HL-60 (cell line): Measurements from ENCODE around the gene SLITRK5.

Experiments used
- DNase-seq, 2 experiments: peaks; one replicate each; pipeline ENCODE4 v3.0.0-alpha.2; 2010 to 2020; ENCODE audit warnings: low read depth in 1 of 2, low spot score in 1 of 2
- H3K27ac ChIP-seq: fragments of 250-450 bp; sonication (Bioruptor Pico); replicated peaks from 2 replicates; pipeline ENCODE4 v1.5.1; 2020; ENCODE audit warnings: mild to moderate bottlenecking, moderate library complexity
- H3K27me3 ChIP-seq: fragments of 250-450 bp; sonication (Bioruptor Pico); 2 replicates; pipeline ENCODE4 v1.5.1; 2021; ENCODE audit warnings: mild to moderate bottlenecking, moderate library complexity; ENCODE audit not compliant: insufficient read depth, poor library complexity, severe bottlenecking
- H3K4me3 ChIP-seq: replicated peaks from 2 replicates; pipeline ENCODE4 v1.5.1; 2011; ENCODE audit warnings: mild to moderate bottlenecking, control low read depth, low read length; ENCODE audit not compliant: insufficient read depth
- GABPA ChIP-seq: IDR thresholded peaks from 2 replicates; pipeline ENCODE4 v1.6.1; 2012; ENCODE audit warnings: low read depth
- POLR2AphosphoS5 ChIP-seq: IDR thresholded peaks from 2 replicates; pipeline ENCODE4 v1.6.1; 2012; ENCODE audit warnings: low read depth
- REST ChIP-seq: IDR thresholded peaks from 2 replicates; pipeline ENCODE4 v1.6.1; 2012; ENCODE audit warnings: low read depth; ENCODE audit not compliant: insufficient replicate concordance
- SPI1 ChIP-seq: IDR thresholded peaks from 2 replicates; pipeline ENCODE4 v1.6.1; 2012; ENCODE audit warnings: low read depth, mild to moderate bottlenecking, borderline replicate concordance
- TF ChIP-seq, protein P1 (sequence below): IDR thresholded peaks from one replicate; pipeline ENCODE4 v1.5.1; 2011; ENCODE audit warnings: low read length, control low read depth, inconsistent platforms; ENCODE audit not compliant: insufficient read depth

Gene SLITRK5

GRCh38 chr13:87676254-87677042 is 5.3 kb downstream of the SLITRK5 start:
- no peak for TF ChIP-seq SPI1
- no peak for TF ChIP-seq POLR2AphosphoS5
- TF ChIP-seq, protein P1, sequence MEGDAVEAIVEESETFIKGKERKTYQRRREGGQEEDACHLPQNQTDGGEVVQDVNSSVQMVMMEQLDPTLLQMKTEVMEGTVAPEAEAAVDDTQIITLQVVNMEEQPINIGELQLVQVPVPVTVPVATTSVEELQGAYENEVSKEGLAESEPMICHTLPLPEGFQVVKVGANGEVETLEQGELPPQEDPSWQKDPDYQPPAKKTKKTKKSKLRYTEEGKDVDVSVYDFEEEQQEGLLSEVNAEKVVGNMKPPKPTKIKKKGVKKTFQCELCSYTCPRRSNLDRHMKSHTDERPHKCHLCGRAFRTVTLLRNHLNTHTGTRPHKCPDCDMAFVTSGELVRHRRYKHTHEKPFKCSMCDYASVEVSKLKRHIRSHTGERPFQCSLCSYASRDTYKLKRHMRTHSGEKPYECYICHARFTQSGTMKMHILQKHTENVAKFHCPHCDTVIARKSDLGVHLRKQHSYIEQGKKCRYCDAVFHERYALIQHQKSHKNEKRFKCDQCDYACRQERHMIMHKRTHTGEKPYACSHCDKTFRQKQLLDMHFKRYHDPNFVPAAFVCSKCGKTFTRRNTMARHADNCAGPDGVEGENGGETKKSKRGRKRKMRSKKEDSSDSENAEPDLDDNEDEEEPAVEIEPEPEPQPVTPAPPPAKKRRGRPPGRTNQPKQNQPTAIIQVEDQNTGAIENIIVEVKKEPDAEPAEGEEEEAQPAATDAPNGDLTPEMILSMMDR: no peak
- no peak for TF ChIP-seq GABPA
- no peak for TF ChIP-seq REST
- DNase-seq: no peak
- Histone ChIP-seq H3K4me3 (no peak overlapping the region), H3K27ac (no peak overlapping the region), H3K27me3 (peaks cover 64% of the 10 kb centered on the region)

DNA sequence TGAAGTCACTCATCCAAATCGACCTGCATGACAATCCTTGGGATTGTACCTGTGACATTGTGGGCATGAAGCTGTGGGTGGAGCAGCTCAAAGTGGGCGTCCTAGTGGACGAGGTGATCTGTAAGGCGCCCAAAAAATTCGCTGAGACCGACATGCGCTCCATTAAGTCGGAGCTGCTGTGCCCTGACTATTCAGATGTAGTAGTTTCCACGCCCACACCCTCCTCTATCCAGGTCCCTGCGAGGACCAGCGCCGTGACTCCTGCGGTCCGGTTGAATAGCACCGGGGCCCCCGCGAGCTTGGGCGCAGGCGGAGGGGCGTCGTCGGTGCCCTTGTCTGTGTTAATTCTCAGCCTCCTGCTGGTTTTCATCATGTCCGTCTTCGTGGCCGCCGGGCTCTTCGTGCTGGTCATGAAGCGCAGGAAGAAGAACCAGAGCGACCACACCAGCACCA is 5.9 kb downstream of the SLITRK5 start:
- Histone ChIP-seq H3K27me3 (peaks cover 61% of the 10 kb centered on the region), H3K27ac (no peak overlapping the region), H3K4me3 (peak overlapping the region; percentile 33; the same call in 1 of the 2 replicates)
- no peak for DNase-seq
- TF ChIP-seq REST (no peak), SPI1 (no peak), POLR2AphosphoS5 (no peak), GABPA (no peak)
- TF ChIP-seq, protein P1: no peak

GRCh38 chr13:87677496-87678371 is 6.6 kb downstream of the SLITRK5 start:
- no peak for DNase-seq
- Histone ChIP-seq H3K4me3 (peak overlapping the region; percentile 33), H3K27me3 (peaks cover 57% of the 10 kb centered on the region), H3K27ac (no peak overlapping the region)
- TF ChIP-seq REST (no peak), GABPA (no peak), POLR2AphosphoS5 (no peak), SPI1 (no peak)
- TF ChIP-seq, protein P1: no peak
